H1 (cell line): ENCODE measurements around the gene CADM2. TPM values are rescaled to one million over a fixed set of nuclear protein-coding genes. Genes with fewer than 3 reads are reported as not detected.

Experiments
- CTCF ChIA-PET: fragments of 300-600 bp; sonication (Branson Sonifier 250); formaldehyde crosslinking; loops from one replicate; lab custom pipeline; 2021; ENCODE audit not compliant: partially characterized antibody; lab: Charles Lee
- POLR2A ChIA-PET: fragments of 300-600 bp; sonication (Branson Sonifier 250); formaldehyde crosslinking; loops from one replicate; lab custom pipeline; 2021; ENCODE audit warnings: inconsistent platforms; ENCODE audit not compliant: partially characterized antibody; lab: Charles Lee
- DNase-seq, 2 experiments: peaks; one replicate each; pipeline versions ENCODE4 v3.0.0 to v3.0.0-alpha.2; 2010 to 2022; ENCODE audit warnings: low spot score in 2 of 2, low read depth in 1 of 2, mixed read lengths in 1 of 2
- FAIRE-seq: peaks from 2 replicates; lab custom pipeline; 2011; peaks lifted over from hg19 to GRCh38; lab: Jason Lieb, UNC
- H2AFZ ChIP-seq: 2 replicates; pipeline ENCODE4 v1.8.1; 2012; ENCODE audit warnings: low read length, inconsistent platforms
- H2AK5ac ChIP-seq: 2 replicates; pipeline ENCODE4 v1.6.1; 2013; ENCODE audit warnings: low read depth, low read length
- H2BK120ac ChIP-seq: replicated peaks from 2 replicates; pipeline ENCODE3; 2013; ENCODE audit warnings: low read depth, low read length, inconsistent platforms
- H2BK12ac ChIP-seq: 2 replicates; pipeline ENCODE4 v1.6.1; 2013; ENCODE audit warnings: low read depth, low read length
- H2BK15ac ChIP-seq: 2 replicates; pipeline ENCODE4 v1.6.1; 2013; ENCODE audit warnings: low read length
- H2BK20ac ChIP-seq: 2 replicates; pipeline ENCODE4 v1.6.1; 2013; ENCODE audit warnings: low read length
- H2BK5ac ChIP-seq: 2 replicates; pipeline ENCODE4 v1.6.1; 2013; ENCODE audit warnings: low read depth, low read length
- H3K14ac ChIP-seq: 2 replicates; pipeline ENCODE4 v1.6.1; 2013; ENCODE audit warnings: inconsistent platforms; ENCODE audit not compliant: insufficient read length
- H3K18ac ChIP-seq: 2 replicates; pipeline ENCODE4 v1.6.1; 2013; ENCODE audit warnings: low read length; ENCODE audit errors: extremely low read depth
- H3K23ac ChIP-seq: 2 replicates; pipeline ENCODE4 v1.6.1; 2013; ENCODE audit warnings: inconsistent platforms; ENCODE audit not compliant: insufficient read length
- H3K23me2 ChIP-seq: 2 replicates; pipeline ENCODE4 v1.6.1; 2013; ENCODE audit warnings: low read depth, low read length
- H3K27ac ChIP-seq: 2 replicates; pipeline ENCODE4 v1.6.1; 2011; ENCODE audit warnings: low read depth, low read length, inconsistent platforms
- H3K27me3 ChIP-seq, 4 experiments: replicated peaks in 1 of 4; 1 replicate in 1 of 4; 2 replicates in 3 of 4; pipeline versions ENCODE4 v1.6.1 to v1.8.1; 2011 to 2013; ENCODE audit warnings: low read length in 3 of 4, mild to moderate bottlenecking in 3 of 4, inconsistent platforms in 2 of 4, mixed read lengths in 2 of 4, moderate library complexity in 1 of 4; ENCODE audit not compliant: control insufficient read depth in 3 of 4, insufficient read depth in 3 of 4; ENCODE audit errors: extremely low read depth in 1 of 4
- H3K36me3 ChIP-seq, 4 experiments: 2 replicates each; pipeline versions ENCODE4 v1.6.1 to v1.8.1; 2011 to 2013; ENCODE audit warnings: mild to moderate bottlenecking in 4 of 4, low read length in 3 of 4, moderate library complexity in 2 of 4, control low read depth in 1 of 4, inconsistent platforms in 1 of 4; ENCODE audit not compliant: insufficient read depth in 4 of 4, control insufficient read depth in 2 of 4
- H3K4ac ChIP-seq: replicated peaks from 2 replicates; pipeline ENCODE3; 2013; ENCODE audit warnings: low read length, low read depth, mixed read lengths, inconsistent platforms; ENCODE audit not compliant: insufficient read length
- H3K4me1 ChIP-seq, 4 experiments: replicated peaks in 1 of 4; 1 replicate in 1 of 4; 2 replicates in 3 of 4; pipeline versions ENCODE4 v1.6.1 to v1.8.1; 2011 to 2013; ENCODE audit warnings: low read length in 3 of 4, inconsistent platforms in 2 of 4, mixed read lengths in 1 of 4; ENCODE audit not compliant: insufficient read depth in 4 of 4, control insufficient read depth in 3 of 4
- H3K4me2 ChIP-seq, 2 experiments: 2 replicates each; pipeline versions ENCODE4 v1.6.1 to v1.8.1; 2011 to 2013; ENCODE audit warnings: low read depth in 2 of 2, low read length in 2 of 2, control low read depth in 1 of 2, inconsistent platforms in 1 of 2, mild to moderate bottlenecking in 1 of 2; ENCODE audit not compliant: insufficient read depth in 1 of 2
- H3K4me3 ChIP-seq, 4 experiments: fragments of 200-600, 300-600 bp in 1 of 4; sonication (generic), shearing (Covaris generic), sonication (Bioruptor Twin) in 1 of 4; 2 replicates each; pipeline versions ENCODE4 v1.5.1 to v1.8.1; 2011 to 2016; ENCODE audit warnings: low read length in 4 of 4, low read depth in 3 of 4, control low read depth in 2 of 4, inconsistent platforms in 2 of 4, mild to moderate bottlenecking in 2 of 4, mixed read lengths in 1 of 4, moderate library complexity in 1 of 4; ENCODE audit not compliant: insufficient read depth in 2 of 4; ENCODE audit errors: extremely low read depth in 1 of 4
- H3K56ac ChIP-seq: replicated peaks from 2 replicates; pipeline ENCODE3; 2013; ENCODE audit warnings: low read depth, mild to moderate bottlenecking, mixed read lengths, low read length, inconsistent platforms; ENCODE audit not compliant: insufficient read length
- H3K79me1 ChIP-seq: 2 replicates; pipeline ENCODE4 v1.6.1; 2013; ENCODE audit warnings: low read depth, low read length, control low read depth
- H3K79me2 ChIP-seq, 2 experiments: 2 replicates each; pipeline versions ENCODE4 v1.6.1 to v1.8.1; 2012 to 2013; ENCODE audit warnings: low read length in 2 of 2, mild to moderate bottlenecking in 2 of 2, inconsistent platforms in 1 of 2; ENCODE audit not compliant: insufficient read depth in 2 of 2, control insufficient read depth in 1 of 2
- H3K9ac ChIP-seq, 4 experiments: replicated peaks in 1 of 4; 1 replicate in 1 of 4; 2 replicates in 3 of 4; pipeline versions ENCODE4 v1.6.1 to v1.8.1; 2011 to 2013; ENCODE audit warnings: low read depth in 3 of 4, low read length in 3 of 4, control low read depth in 2 of 4, mild to moderate bottlenecking in 2 of 4, moderate library complexity in 2 of 4, inconsistent platforms in 1 of 4; ENCODE audit errors: extremely low read depth in 1 of 4
- H3K9me3 ChIP-seq, 2 experiments: 2 replicates each; pipeline versions ENCODE4 v1.6.1 to v1.8.1; 2012 to 2013; ENCODE audit warnings: mild to moderate bottlenecking in 2 of 2, moderate library complexity in 2 of 2, control low read depth in 1 of 2, inconsistent platforms in 1 of 2, low read depth in 1 of 2, low read length in 1 of 2, mixed read lengths in 1 of 2; ENCODE audit not compliant: insufficient read depth in 2 of 2
- H4K20me1 ChIP-seq, 2 experiments: replicated peaks in 1 of 2; 2 replicates each; pipeline versions ENCODE3 to v1.8.1; 2011 to 2013; ENCODE audit warnings: inconsistent platforms in 2 of 2, low read length in 2 of 2, mild to moderate bottlenecking in 1 of 2; ENCODE audit not compliant: insufficient read depth in 2 of 2, control insufficient read depth in 1 of 2
- H4K5ac ChIP-seq: 2 replicates; pipeline ENCODE4 v1.6.1; 2013; ENCODE audit warnings: low read length, low read depth, mixed read lengths, inconsistent platforms; ENCODE audit not compliant: insufficient read length
- H4K8ac ChIP-seq: 2 replicates; pipeline ENCODE4 v1.8.0; 2013; ENCODE audit warnings: mild to moderate bottlenecking, moderate library complexity, low read length, inconsistent platforms; ENCODE audit not compliant: insufficient read depth; ENCODE audit errors: extremely low read depth
- H4K91ac ChIP-seq: replicated peaks from 2 replicates; pipeline ENCODE3; 2013; ENCODE audit warnings: low read length, mixed read lengths, inconsistent platforms; ENCODE audit not compliant: insufficient read length
- ATF3 ChIP-seq: IDR thresholded peaks from 2 replicates; pipeline ENCODE4 v1.6.1; 2011; ENCODE audit warnings: low read depth, mild to moderate bottlenecking, low read length; ENCODE audit not compliant: insufficient read depth
- CHD1 ChIP-seq: IDR thresholded peaks from 2 replicates; pipeline ENCODE4 v1.6.1; 2012; ENCODE audit warnings: low read depth, low read length, improper control_type of control experiment
- CTBP2 ChIP-seq: IDR thresholded peaks from 2 replicates; pipeline ENCODE4 v1.7.0; 2011; ENCODE audit warnings: borderline replicate concordance, mild to moderate bottlenecking, moderate library complexity, mixed read lengths, low read length; ENCODE audit not compliant: insufficient read depth, insufficient read length
- FOSL1 ChIP-seq: IDR thresholded peaks from 2 replicates; pipeline ENCODE4 v1.6.1; 2011; ENCODE audit warnings: mild to moderate bottlenecking, low read depth, low read length, moderate library complexity; ENCODE audit not compliant: insufficient read depth
- GTF2F1 ChIP-seq: IDR thresholded peaks from 2 replicates; pipeline ENCODE4 v1.6.1; 2012; ENCODE audit warnings: low read depth, low read length, improper control_type of control experiment, borderline replicate concordance
- KDM1A ChIP-seq: fragments of 200-600, 300-600 bp; sonication (generic); IDR thresholded peaks from 2 replicates; pipeline ENCODE4 v1.7.1; 2016; ENCODE audit warnings: mild to moderate bottlenecking, low read length, borderline replicate concordance
- PHF8 ChIP-seq: fragments of 200-600 bp; sonication (generic); conservative IDR thresholded peaks from 2 replicates; pipeline ENCODE4 v1.7.1; 2012; ENCODE audit warnings: low read depth, mild to moderate bottlenecking, inconsistent platforms, low read length, moderate library complexity
- RAD21 ChIP-seq, 2 experiments: IDR thresholded peaks in 1 of 2; conservative IDR thresholded peaks in 1 of 2; 2 replicates each; pipeline ENCODE4 v1.6.1; 2011; ENCODE audit warnings: low read depth in 2 of 2, low read length in 2 of 2, improper control_type of control experiment in 1 of 2, inconsistent platforms in 1 of 2, mild to moderate bottlenecking in 1 of 2, moderate library complexity in 1 of 2
- RBBP5 ChIP-seq: IDR thresholded peaks from 2 replicates; pipeline ENCODE4 v1.7.1; 2012; ENCODE audit warnings: low read depth, mild to moderate bottlenecking, inconsistent platforms, low read length, moderate library complexity, borderline replicate concordance
- RXRA ChIP-seq: IDR thresholded peaks from 2 replicates; pipeline ENCODE4 v1.6.1; 2011; ENCODE audit warnings: low read depth, mild to moderate bottlenecking, low read length, moderate library complexity; ENCODE audit not compliant: insufficient read depth
- SIN3A ChIP-seq, 2 experiments: IDR thresholded peaks in 1 of 2; conservative IDR thresholded peaks in 1 of 2; 2 replicates each; pipeline ENCODE4 v1.6.1; 2011 to 2012; ENCODE audit warnings: low read length in 2 of 2, improper control_type of control experiment in 1 of 2, low read depth in 1 of 2, mild to moderate bottlenecking in 1 of 2
- SP2 ChIP-seq: IDR thresholded peaks from 2 replicates; pipeline ENCODE4 v1.6.1; 2012; ENCODE audit warnings: mild to moderate bottlenecking, low read length, inconsistent platforms
- TAF1 ChIP-seq: IDR thresholded peaks from 2 replicates; pipeline ENCODE4 v1.6.1; 2011; ENCODE audit warnings: mild to moderate bottlenecking, low read depth, low read length
- WGBS, 2 experiments: shearing (Covaris generic) in 1 of 2; methylation state at CpG; one replicate each; pipeline versions ENCODE4 v1.1.6 to v1.1.7; 2013 to 2015; ENCODE audit warnings: low lambda C conversion rate in 2 of 2, mixed read lengths in 2 of 2, inconsistent platforms in 1 of 2, low coverage in 1 of 2, missing lambda C conversion rate in 1 of 2; ENCODE audit not compliant: insufficient replicate concordance in 2 of 2, insufficient coverage in 1 of 2, insufficient read length in 1 of 2; ENCODE audit errors: extremely low coverage in 1 of 2, missing lambda C conversion rate in 1 of 2; 5-methylcytosine and 5-hydroxymethylcytosine counted together
- polyA plus RNA-seq, 7 experiments: library from polyadenylated mRNA; depleted of rRNA in 3 of 7; stranded (reverse) in 5 of 7; unstranded in 2 of 7; fragments of >200 nt in 5 of 7; fragments of 200-250 nt in 2 of 7; gene quantifications; 1 replicate in 5 of 7; 2 replicates in 1 of 7; 4 replicates in 1 of 7; pipeline versions ENCODE4 v1.2.1 to v1.2.3, GENCODE V29; 2011 to 2013; ENCODE audit warnings: missing spikeins in 2 of 7, mixed read lengths in 2 of 7
- total RNA-seq: library from RNA; stranded (reverse); fragmentation: NEBNext Ultra II Directional; extraction: Animal tissue kit (Norgen Biotek cat#: 25700); gene quantifications from 2 replicates; pipeline ENCODE4 v1.2.1, GENCODE V29; 2021

The CADM2 gene
- total and polyA plus RNA-seq, 2 of the 8 experiments (the other 6 are each of a cell fraction or from before 2014, with no cell fraction given) = 14.9 to 20.9 TPM

- Histone ChIP-seq H3K9me3 (no peaks in the 10 kb centered on the region), H2BK20ac (no peak overlapping the region), H2AFZ (no peak overlapping the region), H3K79me2 (no peaks in the 10 kb centered on the region), H4K8ac (no peak overlapping the region), H2AK5ac (no peak overlapping the region), H3K14ac (no peak overlapping the region), H3K36me3 (no peaks in the 10 kb centered on the region), H3K4me1 (no peaks in the 10 kb centered on the region), H3K56ac (no peak overlapping the region), H3K4me3 (no peak overlapping the region), H3K9ac (no peak overlapping the region), H4K20me1 (no peaks in the 10 kb centered on the region), H4K5ac (no peak overlapping the region), H4K91ac (no peak overlapping the region), H2BK5ac (no peak overlapping the region), H3K23ac (no peak overlapping the region), H3K4me2 (no peak overlapping the region), H3K79me1 (no peaks in the 10 kb centered on the region), H3K4ac (no peak overlapping the region), H2BK12ac (no peak overlapping the region), H3K18ac (no peak overlapping the region), H3K27ac (no peak overlapping the region), H2BK15ac (no peak overlapping the region), H3K27me3 (no peaks in the 10 kb centered on the region), H2BK120ac (no peak overlapping the region), H3K23me2 (no peaks in the 10 kb centered on the region)
- FAIRE-seq (no peak), DNase-seq (no peak)
- 58% methylated on average over 1 of the region's 1 CpG; no CpG with 5 or more reads in 1 of the 2 experiments for WGBS, 2 experiments
- POLR2A ChIA-PET = interaction anchor here (1.2 kb wide), 1 partner anchor 10 kb away, joined by 3 read pairs; no protein-coding TSS in a partner anchor
- CTCF ChIA-PET = no interaction called here
- TF ChIP-seq RBBP5 (no peak), TAF1 (no peak), RXRA (no peak), SIN3A (conservative IDR thresholded peaks at IDR 0.05 in 1 of 2, IDR thresholded peaks at IDR 0.05 in 1 of 2; ENCODE audit: low read depth in 1 of 2, low read length in 2 of 2) (no peak), RAD21 (IDR thresholded peaks at IDR 0.05 in 1 of 2, conservative IDR thresholded peaks at IDR 0.05 in 1 of 2; ENCODE audit: low read depth in 2 of 2, low read length in 2 of 2) (no peak), PHF8 (no peak), ATF3 (no peak), CHD1 (no peak), FOSL1 (no peak), SP2 (no peak), CTBP2 (no peak), KDM1A (no peak), GTF2F1 (no peak)
Measured at GRCh38 chr3:84925571-84925970, 33.2 kb upstream of the CADM2 start.
